NK-92 treated with Interleukin-12 subunit alpha and Interleukin-12 subunit beta, amount 100 ng/mL, for 24 hours (cell line): ENCODE data around the gene PTPRCAP.
"Not testable (repeated sequence)": the region's sequence is repeated elsewhere in the genome, so short reads cannot be mapped to it uniquely, and the experiment has no call there.

Experiments
- DNase-seq: peaks from one replicate; lab custom pipeline; 2025; lab: John Stamatoyannopoulos, UW

PTPRCAP gene

GRCh38 chr11:67409781-67410368 lies 27.6 kb downstream of the PTPRCAP start:
- peak; percentile 38 for DNase-seq

GRCh38 chr11:67409261-67409666 lies 28.2 kb downstream of the PTPRCAP start:
- DNase-seq = peak; percentile 76

GRCh38 chr11:67408437-67409200 lies 28.9 kb downstream of the PTPRCAP start:
- no peak for DNase-seq

- DNase-seq = no peak
Measured at GRCh38 chr11:67407688-67408163, 29.8 kb downstream of the PTPRCAP start.

GRCh38 chr11:67406969-67407687 lies 30.4 kb downstream of the PTPRCAP start:
- DNase-seq = no peak

DNA sequence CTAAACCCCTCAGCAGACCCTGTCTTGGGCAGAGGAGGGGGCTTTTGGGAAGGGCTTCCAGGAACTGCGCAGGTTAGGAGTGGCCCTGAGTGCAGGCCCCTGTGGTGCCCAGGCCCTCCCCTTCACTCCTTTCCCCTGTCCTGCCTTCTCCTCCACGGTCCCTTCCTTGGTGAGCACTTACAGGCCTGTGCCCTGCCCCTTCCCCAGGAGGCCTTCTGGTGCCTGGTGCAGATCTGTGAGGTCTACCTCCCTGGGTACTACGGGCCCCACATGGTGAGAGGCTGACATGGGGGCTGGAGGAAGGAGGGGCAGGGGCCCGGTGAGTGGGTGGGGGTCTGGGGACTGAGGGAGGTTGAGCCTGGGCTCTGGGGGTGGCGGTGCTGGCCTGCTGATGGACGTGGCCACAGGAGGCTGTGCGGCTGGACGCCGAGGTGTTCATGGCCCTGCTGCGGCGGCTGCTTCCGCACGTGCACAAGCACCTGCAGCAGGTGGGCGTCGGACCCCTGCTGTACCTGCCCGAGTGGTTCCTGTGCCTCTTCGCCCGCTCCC lies 31.0 kb downstream of the PTPRCAP start:
- no peak for DNase-seq

- DNase-seq = no peak
Measured at GRCh38 chr11:67405688-67406339, 31.7 kb downstream of the PTPRCAP start.

GRCh38 chr11:67405196-67405567 lies 32.3 kb downstream of the PTPRCAP start:
- no peak for DNase-seq

GRCh38 chr11:67404515-67405195 lies 32.8 kb downstream of the PTPRCAP start:
- DNase-seq = no peak

DNA sequence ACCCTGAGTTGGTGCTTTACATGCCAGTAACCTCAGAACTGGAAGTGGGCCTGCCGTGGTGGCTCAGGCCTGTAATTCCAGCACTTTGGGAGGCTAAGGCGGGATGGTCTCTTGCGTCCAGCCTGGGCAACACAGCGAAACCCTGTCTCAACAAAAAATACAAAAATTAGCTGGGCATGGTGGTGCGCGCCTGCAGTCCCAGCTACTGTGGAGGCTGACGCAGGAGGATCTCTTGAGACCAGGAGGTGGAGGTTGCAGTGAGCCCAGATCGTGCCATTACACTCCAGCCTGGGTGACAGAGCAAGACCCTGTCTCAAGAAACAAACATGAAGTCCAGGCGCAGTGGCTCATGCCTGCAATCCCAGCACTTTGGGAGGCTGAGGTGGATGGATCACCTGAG lies 34.4 kb downstream of the PTPRCAP start:
- DNase-seq = not testable (repeated sequence)

DNA sequence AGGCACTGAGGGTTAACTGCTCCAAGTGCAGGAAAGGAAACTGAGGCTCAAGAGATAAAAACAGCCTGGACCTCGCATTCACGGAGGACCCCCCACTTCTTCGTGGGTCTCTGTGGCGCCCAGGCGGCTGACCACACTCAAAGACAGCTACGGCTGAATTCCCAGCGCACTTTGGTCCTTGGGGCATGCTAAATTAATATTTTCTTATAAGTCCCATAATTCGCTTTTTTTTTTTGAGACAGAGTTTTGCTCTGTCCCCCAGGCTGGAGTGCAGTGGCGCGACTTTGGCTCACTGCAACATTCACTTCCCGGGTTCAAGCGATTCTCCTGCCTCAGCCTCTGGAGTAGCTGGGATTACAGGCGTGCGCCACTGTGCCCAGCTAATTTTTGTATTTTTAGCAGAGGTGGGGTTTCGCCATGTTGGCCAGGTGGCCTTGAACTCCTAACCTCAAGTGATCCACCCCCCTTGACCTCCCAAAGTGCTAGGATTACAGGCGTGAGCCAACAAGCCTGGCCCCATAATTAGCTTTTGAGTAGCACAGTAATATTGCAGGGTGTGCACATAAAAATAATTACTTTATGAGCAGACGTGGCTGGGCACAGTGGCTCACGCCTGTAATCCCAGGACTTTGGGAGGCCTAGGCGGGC lies 35.2 kb downstream of the PTPRCAP start:
- DNase-seq = not testable (repeated sequence)

DNA sequence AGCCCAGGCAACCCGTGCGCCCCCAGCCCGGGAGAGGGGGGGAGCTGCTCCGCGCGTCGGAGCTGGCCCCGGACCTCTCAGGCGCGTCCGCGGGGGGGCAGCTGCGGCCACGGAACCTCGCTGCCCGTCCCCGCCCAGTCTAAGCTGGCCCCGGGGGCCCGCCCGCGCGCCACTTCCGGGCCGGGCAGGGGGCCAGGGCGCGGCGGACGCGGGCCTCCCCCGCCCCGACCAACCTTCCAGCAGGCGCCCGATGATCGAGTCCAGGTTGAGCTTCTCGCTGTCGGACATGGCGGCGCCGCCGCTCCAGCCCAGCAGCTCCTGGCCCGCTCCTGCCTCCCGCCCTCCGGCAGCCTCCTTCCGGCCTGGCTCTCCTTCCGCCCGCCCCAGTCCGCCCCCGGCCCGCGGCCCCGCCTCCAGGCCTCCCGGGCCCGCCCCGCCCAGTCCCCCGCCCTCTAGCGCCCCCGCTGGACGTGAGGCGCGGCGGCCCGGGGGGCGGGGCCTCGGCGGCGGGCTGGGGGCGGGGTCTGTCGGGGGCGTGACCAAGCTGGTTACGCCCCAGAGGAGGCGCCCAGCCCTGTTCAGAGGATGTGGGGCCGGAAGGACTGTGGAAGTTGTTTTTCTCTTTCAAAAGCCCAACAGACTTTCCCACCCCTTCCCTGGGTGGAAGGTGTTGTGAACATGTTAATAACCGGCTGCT lies 35.8 kb downstream of the PTPRCAP start, which contains the start of gene PPP1CA:
Gene PPP1CA, minus strand, starts transcription at position 364 of the 697 bp plus-strand sequence. Its CDS starts 76 bp downstream, at position 288.
- peak; percentile 87 for DNase-seq

DNA sequence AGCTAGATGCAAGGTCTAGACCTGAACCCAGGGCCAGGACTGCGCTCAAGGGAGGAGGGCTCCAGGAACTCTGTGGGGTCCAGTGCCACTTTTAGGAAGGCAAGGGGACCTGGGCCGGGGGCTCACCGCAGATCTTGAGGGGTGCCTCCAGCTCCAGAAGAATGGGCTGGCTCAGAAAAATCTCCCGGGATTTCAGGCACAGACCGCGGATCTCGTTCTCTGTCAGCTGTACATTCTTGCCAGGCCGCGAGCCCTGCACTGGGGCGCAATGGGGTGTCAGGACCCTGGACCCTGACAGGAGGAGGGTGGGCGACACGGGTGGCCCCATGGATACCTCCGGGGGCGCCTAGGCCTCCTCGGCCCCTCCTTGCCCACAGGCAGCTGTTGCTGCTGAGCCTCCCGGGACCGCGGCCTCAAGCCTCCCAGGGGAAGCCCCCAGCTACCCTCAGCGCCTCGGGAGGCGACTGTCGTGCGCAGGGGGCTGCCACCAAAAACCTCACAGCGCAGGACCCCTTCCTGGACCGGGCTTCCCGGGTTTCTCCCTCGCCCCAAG lies 36.5 kb downstream of the PTPRCAP start:
- no peak for DNase-seq

GRCh38 chr11:67400251-67400941 lies 37.1 kb downstream of the PTPRCAP start:
- DNase-seq = no peak

GRCh38 chr11:67398661-67399563 lies 38.6 kb downstream of the PTPRCAP start:
- DNase-seq = no peak

- no peak for DNase-seq
Measured at GRCh38 chr11:67397986-67398660, 39.4 kb downstream of the PTPRCAP start.

DNA sequence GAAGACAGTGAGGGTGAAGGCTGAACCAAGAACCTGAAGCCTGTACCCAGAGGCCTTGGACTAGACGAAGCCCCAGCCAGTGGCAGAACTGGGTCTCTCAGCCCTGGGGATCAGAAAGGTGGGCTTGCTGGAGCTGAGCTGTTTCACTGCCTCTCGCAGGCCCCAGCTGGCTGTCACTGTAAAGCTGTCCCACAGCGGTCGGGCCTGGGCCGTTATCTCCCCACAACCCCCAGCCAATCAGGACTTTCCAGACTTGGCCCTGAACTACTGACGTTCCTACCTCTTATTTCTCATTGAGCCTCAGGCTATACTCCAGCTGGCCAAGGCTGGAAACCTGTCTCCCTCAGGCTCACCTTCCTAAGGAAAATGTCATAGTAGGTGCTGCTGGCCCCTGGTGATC lies 39.9 kb downstream of the PTPRCAP start:
- no peak for DNase-seq
